KMS-11 (cell line): ENCODE measurements around the gene DHPS.
"Not testable (repeated sequence)": the region's sequence is repeated elsewhere in the genome, so short reads cannot be mapped to it uniquely, and the experiment has no call there.

Experiments used
- H2AFZ ChIP-seq: fragments of 200-600 bp; sonication (generic); 2 replicates; pipeline ENCODE4 v1.6.1; 2016; ENCODE audit warnings: antibody characterized with exemption, mixed run types, low read depth
- H3K27ac ChIP-seq: fragments of 200-600 bp; sonication (generic); 2 replicates; pipeline ENCODE4 v1.6.1; 2016; ENCODE audit warnings: mild to moderate bottlenecking, mixed run types
- H3K27me3 ChIP-seq: fragments of 200-600 bp; sonication (generic); 2 replicates; pipeline ENCODE4 v1.6.1; 2017; ENCODE audit warnings: mild to moderate bottlenecking, low read depth, mixed run types, moderate library complexity; ENCODE audit not compliant: insufficient read depth
- H3K36me3 ChIP-seq: fragments of 200-600 bp; sonication (generic); 2 replicates; pipeline ENCODE4 v1.6.1; 2017; ENCODE audit warnings: mild to moderate bottlenecking, mixed run types; ENCODE audit not compliant: insufficient read depth
- H3K4me1 ChIP-seq: fragments of 200-600 bp; sonication (generic); 2 replicates; pipeline ENCODE4 v1.6.1; 2016; ENCODE audit warnings: mild to moderate bottlenecking, low read depth, mixed run types; ENCODE audit not compliant: poor library complexity, severe bottlenecking
- H3K4me2 ChIP-seq: fragments of 200-600 bp; sonication (generic); 2 replicates; pipeline ENCODE4 v1.7.0; 2016; ENCODE audit warnings: mild to moderate bottlenecking, mixed run types
- H3K4me3 ChIP-seq: fragments of 200-600 bp; sonication (generic); IDR thresholded peaks from 2 replicates; pipeline ENCODE4 v1.6.1; 2017; ENCODE audit warnings: low read depth, low read length, mixed read lengths; ENCODE audit not compliant: insufficient read depth
- H3K79me2 ChIP-seq: fragments of 200-600 bp; sonication (generic); 2 replicates; pipeline ENCODE4 v1.6.1; 2016; ENCODE audit warnings: low read depth, mixed run types; ENCODE audit not compliant: insufficient read depth
- H3K9ac ChIP-seq: fragments of 200-600 bp; sonication (generic); 2 replicates; pipeline ENCODE4 v1.6.1; 2016; ENCODE audit warnings: mild to moderate bottlenecking, mixed run types
- H4K20me1 ChIP-seq: fragments of 200-600 bp; sonication (generic); 2 replicates; pipeline ENCODE4 v1.6.1; 2016; ENCODE audit warnings: mild to moderate bottlenecking, mixed run types; ENCODE audit not compliant: insufficient read depth
- TF ChIP-seq, protein P1 (sequence below): fragments of 200-600 bp; sonication (generic); conservative IDR thresholded peaks from 2 replicates; pipeline ENCODE4 v1.6.1; 2017; ENCODE audit warnings: low read depth, mild to moderate bottlenecking, antibody characterized with exemption, low read length, moderate library complexity, mixed read lengths

The DHPS gene

DNA sequence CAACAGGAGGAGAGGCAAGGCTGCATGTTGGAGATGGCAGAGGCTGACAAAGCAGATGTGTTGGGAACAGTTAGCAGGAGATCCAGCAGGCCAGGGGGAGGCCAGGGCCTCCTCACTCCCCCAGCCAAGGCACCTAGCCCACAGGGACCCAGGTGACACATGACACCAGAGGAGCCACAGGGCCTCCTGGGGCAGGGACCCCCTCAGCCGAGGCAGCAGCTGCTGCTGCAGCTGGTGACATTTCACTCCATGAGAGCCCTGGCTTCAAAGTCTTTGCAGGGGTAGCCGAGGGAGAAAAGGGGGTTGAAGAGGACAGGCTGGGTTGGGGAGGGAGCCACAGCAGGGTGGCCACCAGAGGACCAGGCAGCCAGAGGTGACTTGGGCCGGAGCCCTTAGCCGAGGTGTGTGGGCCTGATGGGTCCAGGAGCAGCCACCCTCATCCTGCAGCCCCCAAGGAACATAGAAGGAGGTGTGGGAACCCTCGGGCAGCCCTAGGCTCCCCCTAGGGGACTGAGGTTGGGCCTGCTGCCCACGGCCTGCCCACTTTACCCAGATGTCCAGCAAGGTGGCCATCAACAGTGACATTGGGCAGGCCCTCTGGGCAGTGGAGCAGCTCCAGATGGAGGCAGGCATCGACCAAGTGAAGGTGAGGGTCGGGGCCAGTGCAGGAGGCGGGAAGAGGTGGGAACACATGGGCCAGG lies 6.0 kb upstream of the DHPS start, which contains the start of gene GNG14:
GNG14 (plus strand) TSS at position 503 of the 701 bp plus-strand sequence; CDS start at position 554, 51 bp downstream.
- Histone ChIP-seq H3K4me1 (no peaks in the 10 kb centered on the region), H3K27me3 (no peaks in the 10 kb centered on the region), H3K27ac (no peak within 1 kb of the TSS), H4K20me1 (no peaks in the 10 kb centered on the region), H3K79me2 (no peaks in the 10 kb centered on the region), H3K36me3 (no peaks in the 10 kb centered on the region), H3K4me2 (no peak within 1 kb of the TSS), H2AFZ (no peak within 1 kb of the TSS), H3K4me3 (no peak within 1 kb of the TSS), H3K9ac (no peak within 1 kb of the TSS)
- TF ChIP-seq, protein P1, sequence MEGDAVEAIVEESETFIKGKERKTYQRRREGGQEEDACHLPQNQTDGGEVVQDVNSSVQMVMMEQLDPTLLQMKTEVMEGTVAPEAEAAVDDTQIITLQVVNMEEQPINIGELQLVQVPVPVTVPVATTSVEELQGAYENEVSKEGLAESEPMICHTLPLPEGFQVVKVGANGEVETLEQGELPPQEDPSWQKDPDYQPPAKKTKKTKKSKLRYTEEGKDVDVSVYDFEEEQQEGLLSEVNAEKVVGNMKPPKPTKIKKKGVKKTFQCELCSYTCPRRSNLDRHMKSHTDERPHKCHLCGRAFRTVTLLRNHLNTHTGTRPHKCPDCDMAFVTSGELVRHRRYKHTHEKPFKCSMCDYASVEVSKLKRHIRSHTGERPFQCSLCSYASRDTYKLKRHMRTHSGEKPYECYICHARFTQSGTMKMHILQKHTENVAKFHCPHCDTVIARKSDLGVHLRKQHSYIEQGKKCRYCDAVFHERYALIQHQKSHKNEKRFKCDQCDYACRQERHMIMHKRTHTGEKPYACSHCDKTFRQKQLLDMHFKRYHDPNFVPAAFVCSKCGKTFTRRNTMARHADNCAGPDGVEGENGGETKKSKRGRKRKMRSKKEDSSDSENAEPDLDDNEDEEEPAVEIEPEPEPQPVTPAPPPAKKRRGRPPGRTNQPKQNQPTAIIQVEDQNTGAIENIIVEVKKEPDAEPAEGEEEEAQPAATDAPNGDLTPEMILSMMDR: no peak

DNA sequence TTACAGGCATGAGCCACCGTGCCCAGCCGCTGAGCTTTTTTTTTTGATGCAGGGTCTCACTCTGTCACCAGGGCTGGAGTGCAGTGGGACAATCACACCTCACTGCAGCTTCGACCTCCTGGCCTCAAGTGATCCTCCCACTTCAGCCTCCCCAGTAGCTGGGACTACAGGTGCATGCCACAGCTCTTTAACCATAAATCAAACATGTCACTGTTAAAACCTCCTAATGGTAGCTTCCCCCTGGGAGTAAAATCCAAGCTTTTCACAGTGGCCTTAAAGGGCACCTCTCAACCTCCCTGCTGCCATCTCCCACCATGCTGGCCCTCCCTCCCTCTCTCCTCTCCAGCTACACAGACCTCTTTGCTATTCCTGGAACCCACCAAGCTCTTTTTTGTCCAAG lies 4.2 kb upstream of the DHPS start:
- H3K4me1 ChIP-seq: peaks cover 4% of the 10 kb centered on the region
- H3K79me2 ChIP-seq: no peaks in the 10 kb centered on the region
- TF ChIP-seq, protein P1: no peak
- no peaks in the 10 kb centered on the region for H3K27me3 ChIP-seq
- no peaks in the 10 kb centered on the region for H4K20me1 ChIP-seq
- H3K4me2 ChIP-seq: no peak overlapping the region
- H3K9ac ChIP-seq: no peak overlapping the region
- H3K27ac ChIP-seq: no peak overlapping the region
- H3K4me3 ChIP-seq: no peak overlapping the region
- no peak overlapping the region for H2AFZ ChIP-seq
- no peaks in the 10 kb centered on the region for H3K36me3 ChIP-seq

GRCh38 chr19:12680034-12680433 lies 1.6 kb downstream of the DHPS start:
- no peaks in the 10 kb centered on the region for H4K20me1 ChIP-seq
- H3K9ac ChIP-seq: no peak overlapping the region
- no peak overlapping the region for H3K27ac ChIP-seq
- no peak overlapping the region for H3K4me3 ChIP-seq
- H3K4me2 ChIP-seq: peak overlapping the region; percentile 59; the same call in 1 of the 2 replicates
- H3K4me1 ChIP-seq: peaks cover 9% of the 10 kb centered on the region
- TF ChIP-seq, protein P1: no peak
- H3K79me2 ChIP-seq: peaks cover 12% of the 10 kb centered on the region
- no peaks in the 10 kb centered on the region for H3K36me3 ChIP-seq
- no peaks in the 10 kb centered on the region for H3K27me3 ChIP-seq
- no peak overlapping the region for H2AFZ ChIP-seq

DNA sequence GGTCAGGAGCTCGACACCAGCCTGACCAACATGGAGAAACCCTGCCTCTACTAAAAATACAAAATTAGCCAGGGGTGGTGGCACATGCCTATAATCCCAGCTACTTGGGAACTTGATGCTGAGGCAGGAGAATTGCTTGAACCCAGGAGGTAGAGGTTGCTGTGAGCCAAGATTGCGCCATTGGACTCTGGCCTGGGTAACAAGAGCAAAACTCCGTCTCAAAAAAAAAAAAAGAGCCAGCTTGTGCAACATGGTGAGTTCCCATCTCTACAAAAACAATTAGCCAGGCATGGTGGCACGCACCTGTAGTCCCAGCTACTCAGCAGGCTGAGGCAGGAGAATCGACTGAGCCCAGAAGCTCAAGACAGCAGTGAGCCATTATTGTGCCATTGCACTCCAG lies 3.6 kb downstream of the DHPS start:
- not testable (repeated sequence) for H3K4me1 ChIP-seq, H3K9ac ChIP-seq, H3K27me3 ChIP-seq, H3K27ac ChIP-seq, H3K4me2 ChIP-seq, H4K20me1 ChIP-seq, H3K4me3 ChIP-seq, H3K36me3 ChIP-seq, H2AFZ ChIP-seq
- peaks cover 12% of the 10 kb centered on the region for H3K79me2 ChIP-seq

GRCh38 chr19:12676928-12677327 lies 4.8 kb downstream of the DHPS start:
- no peak overlapping the region for H3K27ac ChIP-seq
- no peak overlapping the region for H3K9ac ChIP-seq
- no peak overlapping the region for H2AFZ ChIP-seq
- H3K4me3 ChIP-seq: no peak overlapping the region
- no peaks in the 10 kb centered on the region for H3K36me3 ChIP-seq
- TF ChIP-seq, protein P1: no peak
- H3K27me3 ChIP-seq: no peaks in the 10 kb centered on the region
- H3K4me2 ChIP-seq: no peak overlapping the region
- peaks cover 12% of the 10 kb centered on the region for H3K79me2 ChIP-seq
- H4K20me1 ChIP-seq: no peaks in the 10 kb centered on the region
- H3K4me1 ChIP-seq: peaks cover 6% of the 10 kb centered on the region
